ENCODE measurements around the gene ZIM2. TPM values are rescaled to one million over a fixed set of nuclear protein-coding genes. Genes with fewer than 3 reads are reported as not detected.

Gene ZIM2
- total RNA-seq, 1 experiment from 2014 or later = not detected

DNA sequence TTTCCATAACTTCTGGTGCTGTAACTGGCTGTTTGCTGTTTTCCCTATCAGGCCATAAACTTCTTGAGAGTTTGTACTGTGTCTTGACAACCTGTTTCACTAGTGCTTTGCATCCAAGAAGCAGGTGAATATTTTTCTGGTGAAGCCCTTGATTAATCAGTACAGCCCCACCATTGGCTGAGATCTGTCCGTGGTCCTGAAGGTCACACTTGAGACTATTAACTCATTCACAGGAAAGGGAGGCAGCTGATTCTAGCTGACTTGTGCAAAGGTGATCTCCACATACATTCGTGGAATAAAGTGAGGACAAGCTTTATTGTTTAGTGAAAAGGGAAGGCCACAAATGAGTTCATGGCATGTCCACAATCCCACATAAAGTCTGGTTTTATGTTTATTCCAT lies 107.5 kb downstream of the ZIM2 start (continued):
- TF ChIP-seq, protein P1, sequence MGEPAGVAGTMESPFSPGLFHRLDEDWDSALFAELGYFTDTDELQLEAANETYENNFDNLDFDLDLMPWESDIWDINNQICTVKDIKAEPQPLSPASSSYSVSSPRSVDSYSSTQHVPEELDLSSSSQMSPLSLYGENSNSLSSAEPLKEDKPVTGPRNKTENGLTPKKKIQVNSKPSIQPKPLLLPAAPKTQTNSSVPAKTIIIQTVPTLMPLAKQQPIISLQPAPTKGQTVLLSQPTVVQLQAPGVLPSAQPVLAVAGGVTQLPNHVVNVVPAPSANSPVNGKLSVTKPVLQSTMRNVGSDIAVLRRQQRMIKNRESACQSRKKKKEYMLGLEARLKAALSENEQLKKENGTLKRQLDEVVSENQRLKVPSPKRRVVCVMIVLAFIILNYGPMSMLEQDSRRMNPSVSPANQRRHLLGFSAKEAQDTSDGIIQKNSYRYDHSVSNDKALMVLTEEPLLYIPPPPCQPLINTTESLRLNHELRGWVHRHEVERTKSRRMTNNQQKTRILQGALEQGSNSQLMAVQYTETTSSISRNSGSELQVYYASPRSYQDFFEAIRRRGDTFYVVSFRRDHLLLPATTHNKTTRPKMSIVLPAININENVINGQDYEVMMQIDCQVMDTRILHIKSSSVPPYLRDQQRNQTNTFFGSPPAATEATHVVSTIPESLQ (CRISPR knock-in tag; IDR thresholded peaks at IDR 0.05) = no peak
- TF ChIP-seq, protein P2, sequence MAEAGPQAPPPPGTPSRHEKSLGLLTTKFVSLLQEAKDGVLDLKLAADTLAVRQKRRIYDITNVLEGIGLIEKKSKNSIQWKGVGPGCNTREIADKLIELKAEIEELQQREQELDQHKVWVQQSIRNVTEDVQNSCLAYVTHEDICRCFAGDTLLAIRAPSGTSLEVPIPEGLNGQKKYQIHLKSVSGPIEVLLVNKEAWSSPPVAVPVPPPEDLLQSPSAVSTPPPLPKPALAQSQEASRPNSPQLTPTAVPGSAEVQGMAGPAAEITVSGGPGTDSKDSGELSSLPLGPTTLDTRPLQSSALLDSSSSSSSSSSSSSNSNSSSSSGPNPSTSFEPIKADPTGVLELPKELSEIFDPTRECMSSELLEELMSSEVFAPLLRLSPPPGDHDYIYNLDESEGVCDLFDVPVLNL (CRISPR knock-in tag; IDR thresholded peaks at IDR 0.05; ENCODE audit: borderline replicate concordance, low read depth) = no peak
- TF ChIP-seq FOXJ3 (CRISPR knock-in tag; IDR thresholded peaks at IDR 0.05; ENCODE audit: borderline replicate concordance) = no peak
- TF ChIP-seq, protein P3, sequence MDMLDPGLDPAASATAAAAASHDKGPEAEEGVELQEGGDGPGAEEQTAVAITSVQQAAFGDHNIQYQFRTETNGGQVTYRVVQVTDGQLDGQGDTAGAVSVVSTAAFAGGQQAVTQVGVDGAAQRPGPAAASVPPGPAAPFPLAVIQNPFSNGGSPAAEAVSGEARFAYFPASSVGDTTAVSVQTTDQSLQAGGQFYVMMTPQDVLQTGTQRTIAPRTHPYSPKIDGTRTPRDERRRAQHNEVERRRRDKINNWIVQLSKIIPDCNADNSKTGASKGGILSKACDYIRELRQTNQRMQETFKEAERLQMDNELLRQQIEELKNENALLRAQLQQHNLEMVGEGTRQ (CRISPR knock-in tag; IDR thresholded peaks at IDR 0.05) = no peak
- TF ChIP-seq, protein P4, sequence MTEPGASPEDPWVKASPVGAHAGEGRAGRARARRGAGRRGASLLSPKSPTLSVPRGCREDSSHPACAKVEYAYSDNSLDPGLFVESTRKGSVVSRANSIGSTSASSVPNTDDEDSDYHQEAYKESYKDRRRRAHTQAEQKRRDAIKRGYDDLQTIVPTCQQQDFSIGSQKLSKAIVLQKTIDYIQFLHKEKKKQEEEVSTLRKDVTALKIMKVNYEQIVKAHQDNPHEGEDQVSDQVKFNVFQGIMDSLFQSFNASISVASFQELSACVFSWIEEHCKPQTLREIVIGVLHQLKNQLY (CRISPR knock-in tag; IDR thresholded peaks at IDR 0.05) = no peak
- TF ChIP-seq EMX1 (CRISPR knock-in tag; IDR thresholded peaks at IDR 0.05) = no peak
- no peak for TF ChIP-seq NFE2L1 (CRISPR knock-in tag; IDR thresholded peaks at IDR 0.05)
- no peak for TF ChIP-seq ZNF138 (CRISPR knock-in tag; conservative IDR thresholded peaks at IDR 0.05)

DNA sequence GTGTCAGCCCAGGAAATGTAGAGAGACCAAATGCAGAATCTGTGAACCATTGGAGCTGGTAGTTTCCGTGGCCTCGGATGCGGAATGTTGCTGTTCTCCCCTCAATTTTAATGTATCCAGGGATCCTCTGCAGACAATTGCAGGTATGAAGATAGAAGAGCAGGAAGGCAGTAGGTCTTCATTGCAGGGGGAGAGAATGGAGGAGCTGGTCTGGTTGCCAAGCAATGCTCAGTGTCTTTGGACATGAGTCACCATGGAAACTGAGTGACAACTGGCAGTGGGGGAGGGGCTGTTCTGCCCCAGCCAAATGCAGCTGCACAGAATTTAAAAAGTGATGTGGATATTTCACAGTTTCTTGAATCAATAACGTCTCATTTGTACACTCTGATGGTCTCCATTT lies 112.8 kb downstream of the ZIM2 start:
- Mint-ChIP-seq H3K4me3 (no peak overlapping the region), H3K9me3 (peaks cover 80% of the 10 kb centered on the region), H3K27me3 (ENCODE audit: low read depth) (peaks cover 13% of the 10 kb centered on the region), H3K36me3 (peaks cover 67% of the 10 kb centered on the region), H3K4me1 (no peaks in the 10 kb centered on the region), H3K27ac (no peak overlapping the region)
- CTCF ChIA-PET = no interaction called here
- DNase-seq (ENCODE audit: low spot score) (no peak), ATAC-seq (no peak)
- POLR2A ChIA-PET = no interaction called here
- TF ChIP-seq GTF2I (CRISPR knock-in tag; conservative IDR thresholded peaks at IDR 0.05) (no peak), ATF1 (CRISPR knock-in tag; IDR thresholded peaks at IDR 0.05) (no peak), SMAD4 (CRISPR knock-in tag; IDR thresholded peaks at IDR 0.05) (no peak), TP53 (CRISPR knock-in tag; IDR thresholded peaks at IDR 0.05) (no peak), ELF4 (CRISPR knock-in tag; IDR thresholded peaks at IDR 0.05; ENCODE audit: low read depth) (no peak)
- TF ChIP-seq, protein P5, sequence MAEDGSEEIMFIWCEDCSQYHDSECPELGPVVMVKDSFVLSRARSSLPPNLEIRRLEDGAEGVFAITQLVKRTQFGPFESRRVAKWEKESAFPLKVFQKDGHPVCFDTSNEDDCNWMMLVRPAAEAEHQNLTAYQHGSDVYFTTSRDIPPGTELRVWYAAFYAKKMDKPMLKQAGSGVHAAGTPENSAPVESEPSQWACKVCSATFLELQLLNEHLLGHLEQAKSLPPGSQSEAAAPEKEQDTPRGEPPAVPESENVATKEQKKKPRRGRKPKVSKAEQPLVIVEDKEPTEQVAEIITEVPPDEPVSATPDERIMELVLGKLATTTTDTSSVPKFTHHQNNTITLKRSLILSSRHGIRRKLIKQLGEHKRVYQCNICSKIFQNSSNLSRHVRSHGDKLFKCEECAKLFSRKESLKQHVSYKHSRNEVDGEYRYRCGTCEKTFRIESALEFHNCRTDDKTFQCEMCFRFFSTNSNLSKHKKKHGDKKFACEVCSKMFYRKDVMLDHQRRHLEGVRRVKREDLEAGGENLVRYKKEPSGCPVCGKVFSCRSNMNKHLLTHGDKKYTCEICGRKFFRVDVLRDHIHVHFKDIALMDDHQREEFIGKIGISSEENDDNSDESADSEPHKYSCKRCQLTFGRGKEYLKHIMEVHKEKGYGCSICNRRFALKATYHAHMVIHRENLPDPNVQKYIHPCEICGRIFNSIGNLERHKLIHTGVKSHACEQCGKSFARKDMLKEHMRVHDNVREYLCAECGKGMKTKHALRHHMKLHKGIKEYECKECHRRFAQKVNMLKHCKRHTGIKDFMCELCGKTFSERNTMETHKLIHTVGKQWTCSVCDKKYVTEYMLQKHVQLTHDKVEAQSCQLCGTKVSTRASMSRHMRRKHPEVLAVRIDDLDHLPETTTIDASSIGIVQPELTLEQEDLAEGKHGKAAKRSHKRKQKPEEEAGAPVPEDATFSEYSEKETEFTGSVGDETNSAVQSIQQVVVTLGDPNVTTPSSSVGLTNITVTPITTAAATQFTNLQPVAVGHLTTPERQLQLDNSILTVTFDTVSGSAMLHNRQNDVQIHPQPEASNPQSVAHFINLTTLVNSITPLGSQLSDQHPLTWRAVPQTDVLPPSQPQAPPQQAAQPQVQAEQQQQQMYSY (CRISPR knock-in tag; IDR thresholded peaks at IDR 0.05) = no peak
- TF ChIP-seq, protein P6, sequence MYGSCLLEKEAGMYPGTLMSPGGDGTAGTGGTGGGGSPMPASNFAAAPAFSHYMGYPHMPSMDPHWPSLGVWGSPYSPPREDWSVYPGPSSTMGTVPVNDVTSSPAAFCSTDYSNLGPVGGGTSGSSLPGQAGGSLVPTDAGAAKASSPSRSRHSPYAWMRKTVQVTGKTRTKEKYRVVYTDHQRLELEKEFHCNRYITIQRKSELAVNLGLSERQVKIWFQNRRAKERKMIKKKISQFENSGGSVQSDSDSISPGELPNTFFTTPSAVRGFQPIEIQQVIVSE (CRISPR knock-in tag; IDR thresholded peaks at IDR 0.05; ENCODE audit: borderline replicate concordance) = no peak
- TF ChIP-seq, protein P7, sequence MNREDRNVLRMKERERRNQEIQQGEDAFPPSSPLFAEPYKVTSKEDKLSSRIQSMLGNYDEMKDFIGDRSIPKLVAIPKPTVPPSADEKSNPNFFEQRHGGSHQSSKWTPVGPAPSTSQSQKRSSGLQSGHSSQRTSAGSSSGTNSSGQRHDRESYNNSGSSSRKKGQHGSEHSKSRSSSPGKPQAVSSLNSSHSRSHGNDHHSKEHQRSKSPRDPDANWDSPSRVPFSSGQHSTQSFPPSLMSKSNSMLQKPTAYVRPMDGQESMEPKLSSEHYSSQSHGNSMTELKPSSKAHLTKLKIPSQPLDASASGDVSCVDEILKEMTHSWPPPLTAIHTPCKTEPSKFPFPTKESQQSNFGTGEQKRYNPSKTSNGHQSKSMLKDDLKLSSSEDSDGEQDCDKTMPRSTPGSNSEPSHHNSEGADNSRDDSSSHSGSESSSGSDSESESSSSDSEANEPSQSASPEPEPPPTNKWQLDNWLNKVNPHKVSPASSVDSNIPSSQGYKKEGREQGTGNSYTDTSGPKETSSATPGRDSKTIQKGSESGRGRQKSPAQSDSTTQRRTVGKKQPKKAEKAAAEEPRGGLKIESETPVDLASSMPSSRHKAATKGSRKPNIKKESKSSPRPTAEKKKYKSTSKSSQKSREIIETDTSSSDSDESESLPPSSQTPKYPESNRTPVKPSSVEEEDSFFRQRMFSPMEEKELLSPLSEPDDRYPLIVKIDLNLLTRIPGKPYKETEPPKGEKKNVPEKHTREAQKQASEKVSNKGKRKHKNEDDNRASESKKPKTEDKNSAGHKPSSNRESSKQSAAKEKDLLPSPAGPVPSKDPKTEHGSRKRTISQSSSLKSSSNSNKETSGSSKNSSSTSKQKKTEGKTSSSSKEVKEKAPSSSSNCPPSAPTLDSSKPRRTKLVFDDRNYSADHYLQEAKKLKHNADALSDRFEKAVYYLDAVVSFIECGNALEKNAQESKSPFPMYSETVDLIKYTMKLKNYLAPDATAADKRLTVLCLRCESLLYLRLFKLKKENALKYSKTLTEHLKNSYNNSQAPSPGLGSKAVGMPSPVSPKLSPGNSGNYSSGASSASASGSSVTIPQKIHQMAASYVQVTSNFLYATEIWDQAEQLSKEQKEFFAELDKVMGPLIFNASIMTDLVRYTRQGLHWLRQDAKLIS (CRISPR knock-in tag; IDR thresholded peaks at IDR 0.05; ENCODE audit: borderline replicate concordance) = no peak
- TF ChIP-seq, protein P8, sequence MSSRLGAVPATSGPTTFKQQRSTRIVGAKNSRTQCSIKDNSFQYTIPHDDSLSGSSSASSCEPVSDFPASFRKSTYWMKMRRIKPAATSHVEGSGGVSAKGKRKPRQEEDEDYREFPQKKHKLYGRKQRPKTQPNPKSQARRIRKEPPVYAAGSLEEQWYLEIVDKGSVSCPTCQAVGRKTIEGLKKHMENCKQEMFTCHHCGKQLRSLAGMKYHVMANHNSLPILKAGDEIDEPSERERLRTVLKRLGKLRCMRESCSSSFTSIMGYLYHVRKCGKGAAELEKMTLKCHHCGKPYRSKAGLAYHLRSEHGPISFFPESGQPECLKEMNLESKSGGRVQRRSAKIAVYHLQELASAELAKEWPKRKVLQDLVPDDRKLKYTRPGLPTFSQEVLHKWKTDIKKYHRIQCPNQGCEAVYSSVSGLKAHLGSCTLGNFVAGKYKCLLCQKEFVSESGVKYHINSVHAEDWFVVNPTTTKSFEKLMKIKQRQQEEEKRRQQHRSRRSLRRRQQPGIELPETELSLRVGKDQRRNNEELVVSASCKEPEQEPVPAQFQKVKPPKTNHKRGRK (CRISPR knock-in tag; IDR thresholded peaks at IDR 0.05; ENCODE audit: borderline replicate concordance) = no peak
